Peyer's patch (tissue), 4 donors: ENCODE data around the gene GPS1.

ENCODE experiments used
- CTCF ChIP-seq, 6 experiments: fragments of 450-650 bp in 4 of 6; fragments of 200-600 bp in 2 of 6; sonication (generic) in 1 of 6; IDR thresholded peaks; one replicate each; pipeline ENCODE4 v1.5.1; 2017 to 2019; ENCODE audit warnings: antibody characterized with exemption in 6 of 6, mild to moderate bottlenecking in 3 of 6, moderate library complexity in 1 of 6
- POLR2A ChIP-seq, 2 donors: fragments of 450-650 bp; IDR thresholded peaks; one replicate each; pipeline ENCODE4 v1.5.1; 2017; ENCODE audit warnings: antibody characterized with exemption in 2 of 2, mild to moderate bottlenecking in 2 of 2, moderate library complexity in 2 of 2

- no peak for TF ChIP-seq CTCF (IDR thresholded peaks at IDR 0.05)
- TF ChIP-seq POLR2A (IDR thresholded peaks at IDR 0.05), result no peak
These were observed 36.3 kb upstream of the GPS1 start for GRCh38 chr17:82015311-82015971.
